ENCODE results near the gene LRIT2.

The LRIT2 gene

GRCh38 chr10:84236807-84237198 is 11.5 kb upstream of the LRIT2 start:
- no peaks in the 10 kb centered on the region for H3F3A ChIP-seq (ENCODE audit: control insufficient read depth, insufficient read depth)
- TF ChIP-seq, protein P1, sequence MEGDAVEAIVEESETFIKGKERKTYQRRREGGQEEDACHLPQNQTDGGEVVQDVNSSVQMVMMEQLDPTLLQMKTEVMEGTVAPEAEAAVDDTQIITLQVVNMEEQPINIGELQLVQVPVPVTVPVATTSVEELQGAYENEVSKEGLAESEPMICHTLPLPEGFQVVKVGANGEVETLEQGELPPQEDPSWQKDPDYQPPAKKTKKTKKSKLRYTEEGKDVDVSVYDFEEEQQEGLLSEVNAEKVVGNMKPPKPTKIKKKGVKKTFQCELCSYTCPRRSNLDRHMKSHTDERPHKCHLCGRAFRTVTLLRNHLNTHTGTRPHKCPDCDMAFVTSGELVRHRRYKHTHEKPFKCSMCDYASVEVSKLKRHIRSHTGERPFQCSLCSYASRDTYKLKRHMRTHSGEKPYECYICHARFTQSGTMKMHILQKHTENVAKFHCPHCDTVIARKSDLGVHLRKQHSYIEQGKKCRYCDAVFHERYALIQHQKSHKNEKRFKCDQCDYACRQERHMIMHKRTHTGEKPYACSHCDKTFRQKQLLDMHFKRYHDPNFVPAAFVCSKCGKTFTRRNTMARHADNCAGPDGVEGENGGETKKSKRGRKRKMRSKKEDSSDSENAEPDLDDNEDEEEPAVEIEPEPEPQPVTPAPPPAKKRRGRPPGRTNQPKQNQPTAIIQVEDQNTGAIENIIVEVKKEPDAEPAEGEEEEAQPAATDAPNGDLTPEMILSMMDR (IDR thresholded peaks at IDR 0.05; ENCODE audit: low read depth, low read length, poor library complexity, severe bottlenecking): no peak
- TF ChIP-seq EZH2phosphoT487 (IDR thresholded peaks at IDR 0.05; ENCODE audit: borderline replicate concordance, low read length): no peak
- no peaks in the 10 kb centered on the region for H3K9me3 ChIP-seq (ENCODE audit: control insufficient read depth, insufficient read depth, low read length)
- no peaks in the 10 kb centered on the region for H3K36me3 ChIP-seq (ENCODE audit: control insufficient read depth, low read length)
- no peaks in the 10 kb centered on the region for H3K9me2 ChIP-seq (replicated peaks; ENCODE audit: control insufficient read depth, low read length)
- H3K4me3 ChIP-seq (ENCODE audit: low read length): no peak overlapping the region
- no peaks in the 10 kb centered on the region for H3K4me1 ChIP-seq (ENCODE audit: control insufficient read depth, low read length)
- no peak overlapping the region for H3K27ac ChIP-seq (ENCODE audit: low read depth, low read length)
- H4K20me1 ChIP-seq (ENCODE audit: control insufficient read depth, insufficient read depth, low read depth, low read length): no peaks in the 10 kb centered on the region
- H3K79me2 ChIP-seq (ENCODE audit: control insufficient read depth, low read length): no peaks in the 10 kb centered on the region
- H3K4me2 ChIP-seq (ENCODE audit: low read length): no peak overlapping the region
- H3K27me3 ChIP-seq (ENCODE audit: control insufficient read depth, low read length): no peaks in the 10 kb centered on the region

DNA sequence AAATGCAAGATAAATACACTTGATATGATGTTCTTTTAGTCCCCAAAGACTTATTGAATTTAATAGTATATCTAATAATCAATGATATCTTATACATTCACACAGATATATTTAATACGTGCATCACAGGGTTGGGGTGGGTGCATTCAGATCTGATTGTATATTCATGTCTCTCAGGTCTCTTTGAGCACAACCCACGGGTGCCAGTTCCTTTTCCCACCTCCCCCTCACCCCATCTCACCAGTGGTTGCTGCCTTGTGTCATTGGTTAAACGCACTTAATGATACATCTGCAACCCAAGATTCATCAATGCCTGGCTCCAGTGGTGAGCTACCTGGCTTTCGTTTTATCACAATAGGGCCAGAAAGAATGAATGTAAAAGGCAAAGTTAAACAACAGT is 9.8 kb upstream of the LRIT2 start:
- Histone ChIP-seq H3K79me2 (ENCODE audit: control insufficient read depth, low read length) (no peaks in the 10 kb centered on the region), H3K9me3 (ENCODE audit: control insufficient read depth, insufficient read depth, low read length) (no peaks in the 10 kb centered on the region), H3K27ac (ENCODE audit: low read depth, low read length) (no peak overlapping the region), H3K4me2 (ENCODE audit: low read length) (no peak overlapping the region), H3K27me3 (ENCODE audit: control insufficient read depth, low read length) (no peaks in the 10 kb centered on the region), H3F3A (ENCODE audit: control insufficient read depth, insufficient read depth) (no peaks in the 10 kb centered on the region), H3K9me2 (replicated peaks; ENCODE audit: control insufficient read depth, low read length) (no peaks in the 10 kb centered on the region), H3K4me3 (ENCODE audit: low read length) (no peak overlapping the region), H4K20me1 (ENCODE audit: control insufficient read depth, insufficient read depth, low read depth, low read length) (no peaks in the 10 kb centered on the region), H3K4me1 (ENCODE audit: control insufficient read depth, low read length) (no peaks in the 10 kb centered on the region), H3K36me3 (ENCODE audit: control insufficient read depth, low read length) (no peaks in the 10 kb centered on the region)
- TF ChIP-seq, protein P1 (IDR thresholded peaks at IDR 0.05; ENCODE audit: low read depth, low read length, poor library complexity, severe bottlenecking): no peak
- no peak for TF ChIP-seq EZH2phosphoT487 (IDR thresholded peaks at IDR 0.05; ENCODE audit: borderline replicate concordance, low read length)

DNA sequence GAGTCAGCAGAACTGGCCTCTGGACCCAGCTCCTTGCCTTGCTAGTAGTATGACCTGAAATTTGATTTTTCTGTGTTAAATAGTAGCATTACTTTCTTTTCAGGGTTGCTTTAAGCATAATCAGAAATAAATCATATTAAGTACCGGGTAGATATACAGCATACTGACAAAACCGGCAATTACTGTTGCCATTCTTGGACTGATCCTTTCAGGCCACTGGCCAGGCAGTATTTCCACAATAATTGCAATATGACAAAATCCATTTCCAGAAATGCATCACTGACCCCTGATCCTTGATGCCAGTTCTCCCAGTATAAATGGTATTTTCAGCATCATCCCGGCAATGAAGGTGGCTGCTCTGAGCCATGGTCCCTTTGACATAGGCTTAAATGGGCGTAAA is 9.1 kb upstream of the LRIT2 start:
- H3K27ac ChIP-seq (ENCODE audit: low read depth, low read length): no peak overlapping the region
- H3K4me3 ChIP-seq (ENCODE audit: low read length): no peak overlapping the region

More for the DNA sequence above, 9.1 kb upstream of the LRIT2 start:
- Histone ChIP-seq H3K79me2 (ENCODE audit: control insufficient read depth, low read length) (no peaks in the 10 kb centered on the region), H3K4me2 (ENCODE audit: low read length) (no peak overlapping the region), H3K9me3 (ENCODE audit: control insufficient read depth, insufficient read depth, low read length) (no peaks in the 10 kb centered on the region), H3K4me1 (ENCODE audit: control insufficient read depth, low read length) (no peaks in the 10 kb centered on the region), H3K27me3 (ENCODE audit: control insufficient read depth, low read length) (no peaks in the 10 kb centered on the region), H3F3A (ENCODE audit: control insufficient read depth, insufficient read depth) (no peaks in the 10 kb centered on the region), H4K20me1 (ENCODE audit: control insufficient read depth, insufficient read depth, low read depth, low read length) (no peaks in the 10 kb centered on the region), H3K9me2 (replicated peaks; ENCODE audit: control insufficient read depth, low read length) (no peaks in the 10 kb centered on the region), H3K36me3 (ENCODE audit: control insufficient read depth, low read length) (no peaks in the 10 kb centered on the region)
- no peak for TF ChIP-seq EZH2phosphoT487 (IDR thresholded peaks at IDR 0.05; ENCODE audit: borderline replicate concordance, low read length)
- TF ChIP-seq, protein P1 (IDR thresholded peaks at IDR 0.05; ENCODE audit: low read depth, low read length, poor library complexity, severe bottlenecking): no peak

All from DOHH2 (cell line).